ENCODE measurements around the gene SAMMSON. TPM values are rescaled to one million over a fixed set of nuclear protein-coding genes. Genes with fewer than 3 reads are reported as not detected.

SAMMSON gene
- polyA plus RNA-seq, 1 of the 3 experiments (the other 2 are of a cell fraction): not detected

DNA sequence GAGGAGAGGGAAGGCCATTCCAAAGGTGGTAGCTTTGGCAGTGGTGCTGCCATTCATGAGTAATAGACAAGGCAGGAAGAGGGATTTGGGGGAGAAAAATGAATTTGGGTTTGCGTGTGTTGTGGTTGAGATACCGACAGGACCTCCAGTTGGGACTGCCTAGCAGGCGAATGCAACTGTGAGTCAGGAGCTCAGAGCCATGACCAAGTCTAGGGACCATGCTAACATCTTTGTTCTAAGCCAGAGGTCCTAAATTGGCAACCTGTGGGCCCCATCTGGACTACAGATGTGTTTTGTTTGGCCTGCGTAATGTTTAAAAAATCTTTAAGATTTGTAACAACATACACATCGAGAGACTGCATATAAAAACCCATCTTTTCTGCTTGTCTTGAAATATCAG lies 61.6 kb downstream of the SAMMSON start:
- H3K4me3 ChIP-seq (ENCODE audit: low read depth in 2 of 2, low read length in 1 of 2): no peak overlapping the region
- no peaks in the 10 kb centered on the region for H3K27me3 ChIP-seq (ENCODE audit: insufficient read depth)
- no peaks in the 10 kb centered on the region for H3K9me2 ChIP-seq
- no peak overlapping the region for H3K4me2 ChIP-seq
- no peaks in the 10 kb centered on the region for H3F3A ChIP-seq (replicated peaks; ENCODE audit: insufficient read depth)
- DNase-seq: no peak
- H3K79me2 ChIP-seq (ENCODE audit: insufficient read depth): no peaks in the 10 kb centered on the region
- ChIA-PET POLR2A (no interaction called here), CTCF (interaction anchor here (0.9 to 3.9 kb wide), 5 partner anchors 11 to 298 kb away, joined by 3 to 20 read pairs (median 3); no protein-coding TSS in a partner anchor)
- WGBS (ENCODE audit: low lambda C conversion rate): 60% methylated on average over 5 of the region's 5 CpGs
- H3K9me3 ChIP-seq: no peaks in the 10 kb centered on the region
- H3K27ac ChIP-seq (ENCODE audit: low read depth in 2 of 2, low read length in 1 of 2): no peak overlapping the region
- no peaks in the 10 kb centered on the region for H3K4me1 ChIP-seq (ENCODE audit: control insufficient read depth in 1 of 2, insufficient read depth in 2 of 2, low read depth in 1 of 2, low read length in 1 of 2)
- H3K36me3 ChIP-seq (replicated peaks in 1 of 2; ENCODE audit: control insufficient read depth in 1 of 2, insufficient read depth in 2 of 2, low read length in 1 of 2): no peaks in the 10 kb centered on the region
- H2AFZ ChIP-seq (ENCODE audit: low read depth): no peak overlapping the region
- no peaks in the 10 kb centered on the region for H4K20me1 ChIP-seq (ENCODE audit: insufficient read depth)
- TF ChIP-seq FOXJ3 (CRISPR knock-in tag; IDR thresholded peaks at IDR 0.05): no peak
- no peak for TF ChIP-seq MXI1 (IDR thresholded peaks at IDR 0.05; ENCODE audit: low read depth, low read length)
- TF ChIP-seq TEAD4 (IDR thresholded peaks at IDR 0.05; ENCODE audit: borderline replicate concordance, insufficient read depth): no peak
- TF ChIP-seq, protein P1, sequence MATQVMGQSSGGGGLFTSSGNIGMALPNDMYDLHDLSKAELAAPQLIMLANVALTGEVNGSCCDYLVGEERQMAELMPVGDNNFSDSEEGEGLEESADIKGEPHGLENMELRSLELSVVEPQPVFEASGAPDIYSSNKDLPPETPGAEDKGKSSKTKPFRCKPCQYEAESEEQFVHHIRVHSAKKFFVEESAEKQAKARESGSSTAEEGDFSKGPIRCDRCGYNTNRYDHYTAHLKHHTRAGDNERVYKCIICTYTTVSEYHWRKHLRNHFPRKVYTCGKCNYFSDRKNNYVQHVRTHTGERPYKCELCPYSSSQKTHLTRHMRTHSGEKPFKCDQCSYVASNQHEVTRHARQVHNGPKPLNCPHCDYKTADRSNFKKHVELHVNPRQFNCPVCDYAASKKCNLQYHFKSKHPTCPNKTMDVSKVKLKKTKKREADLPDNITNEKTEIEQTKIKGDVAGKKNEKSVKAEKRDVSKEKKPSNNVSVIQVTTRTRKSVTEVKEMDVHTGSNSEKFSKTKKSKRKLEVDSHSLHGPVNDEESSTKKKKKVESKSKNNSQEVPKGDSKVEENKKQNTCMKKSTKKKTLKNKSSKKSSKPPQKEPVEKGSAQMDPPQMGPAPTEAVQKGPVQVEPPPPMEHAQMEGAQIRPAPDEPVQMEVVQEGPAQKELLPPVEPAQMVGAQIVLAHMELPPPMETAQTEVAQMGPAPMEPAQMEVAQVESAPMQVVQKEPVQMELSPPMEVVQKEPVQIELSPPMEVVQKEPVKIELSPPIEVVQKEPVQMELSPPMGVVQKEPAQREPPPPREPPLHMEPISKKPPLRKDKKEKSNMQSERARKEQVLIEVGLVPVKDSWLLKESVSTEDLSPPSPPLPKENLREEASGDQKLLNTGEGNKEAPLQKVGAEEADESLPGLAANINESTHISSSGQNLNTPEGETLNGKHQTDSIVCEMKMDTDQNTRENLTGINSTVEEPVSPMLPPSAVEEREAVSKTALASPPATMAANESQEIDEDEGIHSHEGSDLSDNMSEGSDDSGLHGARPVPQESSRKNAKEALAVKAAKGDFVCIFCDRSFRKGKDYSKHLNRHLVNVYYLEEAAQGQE (IDR thresholded peaks at IDR 0.05; ENCODE audit: low read depth, low read length): no peak
- no peak for TF ChIP-seq MEF2A (IDR thresholded peaks at IDR 0.05; ENCODE audit: borderline replicate concordance, low read depth)
- TF ChIP-seq, protein P2, sequence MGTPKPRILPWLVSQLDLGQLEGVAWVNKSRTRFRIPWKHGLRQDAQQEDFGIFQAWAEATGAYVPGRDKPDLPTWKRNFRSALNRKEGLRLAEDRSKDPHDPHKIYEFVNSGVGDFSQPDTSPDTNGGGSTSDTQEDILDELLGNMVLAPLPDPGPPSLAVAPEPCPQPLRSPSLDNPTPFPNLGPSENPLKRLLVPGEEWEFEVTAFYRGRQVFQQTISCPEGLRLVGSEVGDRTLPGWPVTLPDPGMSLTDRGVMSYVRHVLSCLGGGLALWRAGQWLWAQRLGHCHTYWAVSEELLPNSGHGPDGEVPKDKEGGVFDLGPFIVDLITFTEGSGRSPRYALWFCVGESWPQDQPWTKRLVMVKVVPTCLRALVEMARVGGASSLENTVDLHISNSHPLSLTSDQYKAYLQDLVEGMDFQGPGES (IDR thresholded peaks at IDR 0.05; ENCODE audit: low read depth, low read length): no peak
- TF ChIP-seq, protein P3, sequence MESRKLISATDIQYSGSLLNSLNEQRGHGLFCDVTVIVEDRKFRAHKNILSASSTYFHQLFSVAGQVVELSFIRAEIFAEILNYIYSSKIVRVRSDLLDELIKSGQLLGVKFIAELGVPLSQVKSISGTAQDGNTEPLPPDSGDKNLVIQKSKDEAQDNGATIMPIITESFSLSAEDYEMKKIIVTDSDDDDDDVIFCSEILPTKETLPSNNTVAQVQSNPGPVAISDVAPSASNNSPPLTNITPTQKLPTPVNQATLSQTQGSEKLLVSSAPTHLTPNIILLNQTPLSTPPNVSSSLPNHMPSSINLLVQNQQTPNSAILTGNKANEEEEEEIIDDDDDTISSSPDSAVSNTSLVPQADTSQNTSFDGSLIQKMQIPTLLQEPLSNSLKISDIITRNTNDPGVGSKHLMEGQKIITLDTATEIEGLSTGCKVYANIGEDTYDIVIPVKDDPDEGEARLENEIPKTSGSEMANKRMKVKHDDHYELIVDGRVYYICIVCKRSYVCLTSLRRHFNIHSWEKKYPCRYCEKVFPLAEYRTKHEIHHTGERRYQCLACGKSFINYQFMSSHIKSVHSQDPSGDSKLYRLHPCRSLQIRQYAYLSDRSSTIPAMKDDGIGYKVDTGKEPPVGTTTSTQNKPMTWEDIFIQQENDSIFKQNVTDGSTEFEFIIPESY (IDR thresholded peaks at IDR 0.05; ENCODE audit: borderline replicate concordance, low read depth): no peak
- TF ChIP-seq RXRA (IDR thresholded peaks at IDR 0.05; ENCODE audit: borderline replicate concordance, low read depth): no peak
- TF ChIP-seq, protein P4, sequence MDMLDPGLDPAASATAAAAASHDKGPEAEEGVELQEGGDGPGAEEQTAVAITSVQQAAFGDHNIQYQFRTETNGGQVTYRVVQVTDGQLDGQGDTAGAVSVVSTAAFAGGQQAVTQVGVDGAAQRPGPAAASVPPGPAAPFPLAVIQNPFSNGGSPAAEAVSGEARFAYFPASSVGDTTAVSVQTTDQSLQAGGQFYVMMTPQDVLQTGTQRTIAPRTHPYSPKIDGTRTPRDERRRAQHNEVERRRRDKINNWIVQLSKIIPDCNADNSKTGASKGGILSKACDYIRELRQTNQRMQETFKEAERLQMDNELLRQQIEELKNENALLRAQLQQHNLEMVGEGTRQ (IDR thresholded peaks at IDR 0.05; ENCODE audit: borderline replicate concordance, low read depth, low read length): no peak
- TF ChIP-seq, protein P5, sequence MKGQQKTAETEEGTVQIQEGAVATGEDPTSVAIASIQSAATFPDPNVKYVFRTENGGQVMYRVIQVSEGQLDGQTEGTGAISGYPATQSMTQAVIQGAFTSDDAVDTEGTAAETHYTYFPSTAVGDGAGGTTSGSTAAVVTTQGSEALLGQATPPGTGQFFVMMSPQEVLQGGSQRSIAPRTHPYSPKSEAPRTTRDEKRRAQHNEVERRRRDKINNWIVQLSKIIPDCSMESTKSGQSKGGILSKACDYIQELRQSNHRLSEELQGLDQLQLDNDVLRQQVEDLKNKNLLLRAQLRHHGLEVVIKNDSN (IDR thresholded peaks at IDR 0.05; ENCODE audit: borderline replicate concordance, low read depth): no peak
- no peak for TF ChIP-seq JUND (IDR thresholded peaks at IDR 0.05)
- TF ChIP-seq NRF1 (IDR thresholded peaks at IDR 0.05; ENCODE audit: low read depth, low read length): no peak
- TF ChIP-seq, protein P6, sequence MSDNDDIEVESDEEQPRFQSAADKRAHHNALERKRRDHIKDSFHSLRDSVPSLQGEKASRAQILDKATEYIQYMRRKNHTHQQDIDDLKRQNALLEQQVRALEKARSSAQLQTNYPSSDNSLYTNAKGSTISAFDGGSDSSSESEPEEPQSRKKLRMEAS (IDR thresholded peaks at IDR 0.05; ENCODE audit: low read depth): no peak
- no peak for TF ChIP-seq SIN3A (IDR thresholded peaks at IDR 0.05; ENCODE audit: borderline replicate concordance, low read depth, low read length)
- no peak for TF ChIP-seq RCOR1 (IDR thresholded peaks at IDR 0.05; ENCODE audit: low read length)
- no peak for TF ChIP-seq FOSL2 (IDR thresholded peaks at IDR 0.05; ENCODE audit: borderline replicate concordance, low read depth)
- no peak for TF ChIP-seq NFIC (IDR thresholded peaks at IDR 0.05; ENCODE audit: borderline replicate concordance)
- TF ChIP-seq, protein P7, sequence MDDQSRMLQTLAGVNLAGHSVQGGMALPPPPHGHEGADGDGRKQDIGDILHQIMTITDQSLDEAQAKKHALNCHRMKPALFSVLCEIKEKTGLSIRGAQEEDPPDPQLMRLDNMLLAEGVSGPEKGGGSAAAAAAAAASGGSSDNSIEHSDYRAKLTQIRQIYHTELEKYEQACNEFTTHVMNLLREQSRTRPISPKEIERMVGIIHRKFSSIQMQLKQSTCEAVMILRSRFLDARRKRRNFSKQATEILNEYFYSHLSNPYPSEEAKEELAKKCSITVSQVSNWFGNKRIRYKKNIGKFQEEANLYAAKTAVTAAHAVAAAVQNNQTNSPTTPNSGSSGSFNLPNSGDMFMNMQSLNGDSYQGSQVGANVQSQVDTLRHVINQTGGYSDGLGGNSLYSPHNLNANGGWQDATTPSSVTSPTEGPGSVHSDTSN (IDR thresholded peaks at IDR 0.05): no peak
- no peak for TF ChIP-seq TAF1 (IDR thresholded peaks at IDR 0.05; ENCODE audit: borderline replicate concordance, low read depth, low read length)
- H3K9ac ChIP-seq: no peak overlapping the region

Data from SK-N-SH (cell line).